Myocyte (in vitro differentiated cells): Measurements from ENCODE around the gene SLC25A43. TPM values are rescaled to one million over a fixed set of nuclear protein-coding genes. Genes with fewer than 3 reads are reported as not detected.

Experiments
- DNase-seq: peaks from one replicate; pipeline ENCODE4 v3.0.0-alpha.2; 2012; ENCODE audit warnings: low read depth
- total RNA-seq: library from RNA; depleted of rRNA; stranded (reverse); fragments of >200 nt; gene quantifications from 2 replicates; pipeline ENCODE4 v1.2.3, GENCODE V29; 2014

SLC25A43 gene
- total RNA-seq, 1 donor from 2014 or later, result 9.8 TPM

DNA sequence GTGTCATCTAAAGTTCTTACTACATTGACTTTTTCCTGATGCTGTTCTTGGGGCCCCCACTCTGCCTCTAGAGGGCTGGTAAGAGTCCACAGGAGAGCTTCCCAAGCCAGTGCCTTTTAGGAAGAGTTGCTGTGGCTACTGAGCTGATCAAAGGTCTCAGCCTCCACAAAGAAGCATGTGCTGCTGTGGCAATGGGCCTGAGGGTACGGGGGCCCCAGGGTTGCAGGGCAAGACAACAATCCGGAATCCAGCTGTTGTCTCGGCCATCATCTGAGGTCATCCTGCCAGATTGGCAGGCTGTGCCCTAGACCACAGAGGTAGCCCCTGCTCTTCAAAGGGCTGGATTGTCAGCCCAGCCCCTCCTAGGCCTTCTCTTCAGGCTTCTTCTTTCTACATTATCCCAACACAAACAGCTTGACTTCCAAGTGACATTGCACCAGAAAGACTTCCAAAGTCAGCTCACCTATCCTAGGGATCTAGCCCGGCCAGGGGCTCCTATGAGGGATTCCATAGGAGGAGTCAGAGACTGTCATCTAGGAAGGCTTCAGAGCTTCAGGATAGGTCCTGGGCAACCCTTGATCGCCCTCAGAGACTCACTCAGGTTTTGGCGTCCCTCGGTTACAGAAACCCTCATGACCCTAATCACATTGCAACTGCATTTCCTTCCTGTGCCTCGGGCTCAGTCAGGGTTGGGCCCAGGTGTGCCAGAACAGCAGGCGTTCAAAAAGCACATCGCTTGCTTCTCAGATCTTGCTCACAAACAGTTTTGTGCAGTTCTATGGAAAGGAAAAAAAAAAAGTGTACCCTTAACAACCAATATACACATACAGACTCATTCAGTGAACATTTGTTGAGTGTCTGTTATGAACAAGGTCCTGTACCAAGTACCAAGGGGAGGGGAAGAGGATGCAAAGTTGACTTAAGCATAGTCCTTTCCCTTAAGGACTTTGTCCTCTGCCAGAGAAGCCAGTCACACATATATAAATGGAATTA lies 96.9 kb downstream of the SLC25A43 start:
- DNase-seq, result no peak

DNA sequence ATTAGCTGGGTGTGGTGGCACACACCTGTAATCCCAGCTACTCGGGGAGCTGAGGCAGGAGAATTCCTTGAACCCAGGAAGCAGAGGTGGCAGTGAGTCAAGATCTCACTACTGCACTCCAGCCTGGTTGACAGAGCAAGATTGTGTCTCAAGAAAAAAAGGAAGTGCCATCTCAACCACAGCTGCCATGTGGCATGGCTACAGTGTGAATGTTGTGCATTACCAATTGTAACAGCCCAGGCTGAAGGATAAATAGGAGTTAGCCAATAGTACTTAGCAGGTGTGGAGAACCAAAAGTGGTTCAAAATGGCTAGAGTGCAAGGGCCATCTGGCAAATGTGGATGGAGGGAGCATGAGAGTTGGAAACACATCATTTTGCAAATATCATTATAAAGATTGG lies 98.0 kb downstream of the SLC25A43 start:
- no peak for DNase-seq

DNA sequence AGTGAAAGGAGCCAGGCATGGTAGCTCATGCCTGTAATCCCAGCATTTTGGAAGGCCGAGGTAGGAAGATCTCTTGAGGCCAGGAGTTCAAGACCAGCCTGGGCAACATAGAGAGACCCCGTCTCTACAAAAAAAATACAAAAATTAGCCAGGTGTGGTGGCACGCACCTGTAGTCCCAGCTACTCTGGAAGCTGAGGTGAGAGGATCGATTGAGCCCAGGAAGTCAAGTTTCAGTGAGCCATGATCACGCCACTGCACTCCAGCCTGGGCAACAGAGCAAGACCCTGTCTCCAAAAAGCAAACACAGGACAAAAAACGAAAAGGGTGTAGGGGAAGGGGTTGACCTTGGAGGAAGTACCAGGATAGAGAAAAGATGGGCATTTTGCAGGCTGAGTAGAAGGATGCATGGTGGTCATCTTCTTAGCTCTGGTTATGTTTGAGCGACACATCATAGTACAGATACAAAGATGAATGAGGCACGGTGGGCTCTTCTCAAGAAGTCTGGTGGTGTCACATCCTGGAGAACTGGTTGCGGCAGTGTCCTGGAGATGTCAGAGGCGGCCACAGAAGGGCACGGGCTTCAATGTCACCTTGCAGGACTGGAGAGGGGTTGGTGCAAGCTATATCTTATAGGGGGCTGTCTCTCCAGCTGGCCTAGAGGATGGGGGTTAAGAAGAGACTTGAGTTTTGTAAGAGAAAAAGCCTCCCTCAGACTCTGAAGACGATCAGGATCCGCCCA lies 101.1 kb downstream of the SLC25A43 start:
- no peak for DNase-seq

DNA sequence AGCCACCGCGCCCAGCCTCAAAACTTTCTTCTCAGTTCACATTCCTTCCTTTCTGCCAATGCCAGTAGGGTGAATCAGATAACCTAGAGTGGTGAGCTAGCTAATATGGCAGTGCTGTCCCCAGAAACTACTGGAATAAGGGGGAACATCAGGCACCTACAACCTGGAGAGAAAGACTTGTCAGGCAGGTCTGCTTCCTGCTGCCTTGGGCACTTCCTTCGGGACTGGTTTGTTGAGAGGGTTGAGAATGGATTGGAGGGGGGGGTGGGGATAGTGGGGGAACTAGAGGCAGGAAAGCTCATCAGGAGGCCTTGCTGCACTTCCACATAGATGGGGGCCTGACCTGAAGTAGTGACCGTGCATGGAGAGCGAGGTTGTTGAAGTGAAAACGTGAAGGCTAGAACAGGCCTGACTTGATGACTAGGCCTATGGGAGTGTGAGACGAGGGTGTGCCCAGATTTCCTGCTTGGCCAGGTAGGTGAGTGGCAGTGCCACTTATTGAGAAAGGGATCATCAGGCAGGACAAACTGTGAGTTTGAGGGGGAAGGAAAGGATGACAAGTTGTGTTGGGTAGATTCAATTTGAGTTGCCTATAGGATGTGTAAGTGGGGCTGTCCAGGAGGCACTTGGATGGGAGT lies 102.5 kb downstream of the SLC25A43 start:
- no peak for DNase-seq

DNA sequence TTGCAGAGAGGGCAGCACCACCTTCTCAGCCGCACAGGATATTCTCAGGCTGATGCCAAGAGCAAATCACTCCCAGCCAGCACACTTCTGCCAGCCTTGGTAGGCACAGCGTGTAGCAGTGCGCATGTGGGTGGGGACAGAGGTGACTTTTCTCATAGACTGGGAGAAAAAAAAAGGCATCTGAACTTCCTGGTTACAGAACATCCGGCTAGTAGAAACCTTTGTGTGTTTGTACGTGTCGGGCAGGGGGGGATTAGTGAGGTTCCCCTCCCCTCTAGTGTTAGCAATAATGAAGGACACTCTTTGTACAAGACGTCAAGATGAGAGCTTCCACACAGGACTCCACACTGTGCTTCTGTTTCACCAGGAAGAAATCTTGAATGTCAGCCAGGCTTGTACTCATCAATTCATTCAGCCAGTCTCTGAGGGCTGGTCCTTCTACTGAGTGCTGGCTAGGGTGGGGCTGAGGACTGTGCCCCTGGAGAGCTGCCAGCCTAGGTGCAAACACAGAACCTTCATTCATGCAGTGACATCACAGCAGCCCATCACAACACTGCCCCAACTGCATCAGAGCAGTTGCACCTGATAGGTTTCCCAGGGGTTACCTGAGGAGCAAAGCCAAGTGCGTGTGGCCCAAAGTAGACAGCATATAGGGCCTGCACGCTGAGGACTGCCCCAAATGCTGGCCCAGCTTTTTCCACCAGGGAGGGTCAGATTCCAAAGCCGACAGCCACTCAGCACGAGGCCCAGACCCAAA lies 103.8 kb downstream of the SLC25A43 start:
- DNase-seq, result no peak

DNA sequence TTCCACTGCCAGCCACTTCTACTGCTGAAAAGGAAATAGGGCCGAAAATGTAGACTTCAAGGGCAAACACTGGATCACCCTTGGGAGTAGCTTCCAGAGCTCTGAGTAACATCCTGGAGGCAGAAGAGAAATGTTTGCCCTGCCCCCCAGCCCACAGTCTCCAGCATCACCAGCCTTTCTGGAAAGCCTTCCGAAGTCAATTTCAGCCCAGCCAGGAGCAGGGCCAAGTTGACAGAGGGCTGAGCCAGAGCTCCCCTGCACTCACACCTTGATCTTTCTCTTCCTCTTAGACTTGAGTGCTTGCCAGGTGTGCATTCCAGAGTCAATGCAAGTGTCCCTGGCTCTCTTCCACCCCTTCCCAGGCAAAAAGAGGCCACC lies 104.3 kb downstream of the SLC25A43 start:
- peak; percentile 64 for DNase-seq

Other genes starting within 250 kb of the SLC25A43 start
- gene PGRMC1, start 163.1 kb upstream of the SLC25A43 start, total RNA-seq, result 103 and 108 TPM in 2 replicates
- gene SLC25A5, start 69.1 kb downstream of the SLC25A43 start, total RNA-seq, result 118 and 173 TPM in 2 replicates
- 15.6 and 18.3 TPM in 2 replicates for gene STEEP1, start 166.1 kb downstream of the SLC25A43 start, total RNA-seq
- 38.0 and 39.5 TPM in 2 replicates for gene UBE2A, start 175.2 kb downstream of the SLC25A43 start, total RNA-seq
- 5.0 and 5.5 TPM in 2 replicates for gene NKRF, start 207.1 kb downstream of the SLC25A43 start, total RNA-seq